T-cell (primary cell): Measurements from ENCODE around the gene RBM15. TPM values are rescaled to one million over a fixed set of nuclear protein-coding genes. Genes with fewer than 3 reads are reported as not detected.

ENCODE experiments used
- ATAC-seq, 4 experiments: fragments of 200-7000 bp in 3 of 4; fragments of 150-1000 bp in 1 of 4; cut with Tn5 transposase; replicated peaks in 1 of 4; 1 replicate in 3 of 4; 2 replicates in 1 of 4; pipeline ENCODE4 v1.10.0; 2021; ENCODE audit warnings: moderate library complexity in 3 of 4, mild to moderate bottlenecking in 2 of 4, moderate number of reproducible peaks in 1 of 4
- CTCF ChIA-PET, 2 donors: fragments of 300-600 bp; sonication (Branson Sonifier 250); formaldehyde crosslinking; loops; one replicate each; lab custom pipeline; 2022; ENCODE audit warnings: antibody characterized with exemption in 2 of 2; lab: Charles Lee
- POLR2A ChIA-PET, 2 donors: fragments of 300-600 bp; sonication (Branson Sonifier 250); formaldehyde crosslinking; loops; one replicate each; lab custom pipeline; 2022; ENCODE audit warnings: antibody characterized with exemption in 2 of 2; lab: Charles Lee
- DNase-seq, 35 experiments: peaks; one replicate each; pipeline versions ENCODE4 v3.0.0 to v3.0.0-alpha.2; 2013 to 2023
- H3K27ac ChIP-seq: one replicate; pipeline ENCODE4 v1.5.1; 2013; ENCODE audit warnings: low read length
- H3K27me3 ChIP-seq, 2 experiments: replicated peaks in 1 of 2; 1 replicate in 1 of 2; 2 replicates in 1 of 2; pipeline versions ENCODE4 v1.6.1 to v1.7.0; 2013; ENCODE audit warnings: low read length in 1 of 2, mixed read lengths in 1 of 2; ENCODE audit not compliant: control insufficient read depth in 2 of 2, insufficient read depth in 2 of 2; ENCODE audit errors: extremely low read depth in 1 of 2
- H3K36me3 ChIP-seq, 2 donors: 1 replicate in 1 of 2; 2 replicates in 1 of 2; pipeline versions ENCODE4 v1.6.1 to v1.7.0; 2013; ENCODE audit warnings: low read length in 1 of 2; ENCODE audit not compliant: control insufficient read depth in 2 of 2, insufficient read depth in 1 of 2; ENCODE audit errors: extremely low read depth in 1 of 2
- H3K4me1 ChIP-seq, 2 experiments: 1 replicate in 1 of 2; 2 replicates in 1 of 2; pipeline versions ENCODE4 v1.6.1 to v1.7.0; 2013; ENCODE audit warnings: low read length in 2 of 2, mixed read lengths in 1 of 2; ENCODE audit not compliant: insufficient read depth in 2 of 2, control insufficient read depth in 1 of 2; ENCODE audit errors: extremely low read depth in 1 of 2
- H3K4me3 ChIP-seq, 2 donors: 1 replicate in 1 of 2; 2 replicates in 1 of 2; pipeline versions ENCODE4 v1.5.1 to v1.7.0; 2013; ENCODE audit warnings: mild to moderate bottlenecking in 2 of 2, low read length in 1 of 2, moderate library complexity in 1 of 2; ENCODE audit not compliant: control insufficient read depth in 1 of 2; ENCODE audit errors: extremely low read depth in 1 of 2
- H3K9me3 ChIP-seq: 2 replicates; pipeline ENCODE4 v1.7.0; 2013
- H3K27ac Mint-ChIP-seq, 2 donors: one replicate each; pipeline ENCODE4 v1.8.0; 2020 to 2021; ENCODE audit warnings: mild to moderate bottlenecking in 2 of 2, mixed read lengths in 2 of 2
- H3K27me3 Mint-ChIP-seq, 2 donors: one replicate each; pipeline ENCODE4 v1.8.0; 2021 to 2022; ENCODE audit warnings: mixed read lengths in 2 of 2
- H3K36me3 Mint-ChIP-seq: one replicate; pipeline ENCODE4 v1.8.0; 2021; ENCODE audit warnings: mixed read lengths
- H3K4me1 Mint-ChIP-seq, 3 donors: one replicate each; pipeline ENCODE4 v1.8.0; 2020 to 2022; ENCODE audit warnings: mixed read lengths in 3 of 3, mild to moderate bottlenecking in 1 of 3
- H3K4me3 Mint-ChIP-seq, 3 donors: one replicate each; pipeline ENCODE4 v1.8.0; 2020 to 2022; ENCODE audit warnings: mild to moderate bottlenecking in 3 of 3, mixed read lengths in 3 of 3, moderate library complexity in 3 of 3
- H3K9me3 Mint-ChIP-seq, 3 donors: one replicate each; pipeline ENCODE4 v1.8.0; 2020 to 2022; ENCODE audit warnings: mixed read lengths in 3 of 3
- WGBS: methylation state at CpG from one replicate; pipeline ENCODE4 v1.1.5; 2013; ENCODE audit warnings: missing lambda C conversion rate; ENCODE audit not compliant: insufficient coverage; 5-methylcytosine and 5-hydroxymethylcytosine counted together
- total RNA-seq, 35 experiments: library from RNA in 6 of 35; stranded (reverse) in 6 of 35; fragments of 120-200 nt in 1 of 35; gene quantifications; one replicate each; pipeline versions ENCODE4 v1.2.1 to v1.2.4 and lab custom pipeline; 2013 to 2026

Gene RBM15
- total RNA-seq, 5 donors from 2014 or later (not counting 1 experiment from before 2014, with no cell fraction given), result 41.1 to 46.0 (median 43.7) TPM

DNA sequence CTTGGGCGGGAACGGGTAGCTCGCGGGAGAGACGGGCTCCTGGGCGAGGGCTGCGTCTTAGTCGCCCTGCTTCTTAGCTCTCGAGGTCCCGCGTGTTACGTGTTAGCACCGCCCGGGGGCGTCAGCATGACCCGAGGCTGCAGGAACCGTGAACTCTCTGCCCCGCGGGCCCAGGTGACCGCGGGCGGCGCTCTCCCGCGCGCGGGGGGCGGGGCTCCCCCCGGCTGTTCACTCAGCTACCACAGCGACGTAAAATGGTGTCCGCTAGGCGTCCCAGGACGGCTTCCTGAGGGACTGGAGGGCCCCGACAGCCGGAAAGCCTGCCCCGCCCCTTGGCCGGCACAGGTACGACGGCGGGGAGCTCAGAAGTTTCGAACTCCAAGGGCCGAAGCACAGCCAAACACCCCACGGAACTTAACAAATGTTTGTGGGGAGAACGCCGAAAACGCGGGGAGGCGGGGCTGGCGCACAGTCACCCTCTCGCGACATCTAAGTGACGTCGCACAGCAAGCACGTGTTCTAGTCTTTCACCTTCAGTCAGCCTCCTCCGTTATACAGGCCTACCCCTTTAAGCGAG lies 780 bp upstream of the RBM15 start:
- DNase-seq, result peak; percentile 86 to 99 (median 93)
- Histone ChIP-seq H3K9me3 (no peaks in the 10 kb centered on the region), H3K4me1 (peaks cover 30 to 32% of the 10 kb centered on the region in 2 experiments), H3K27ac (peak overlapping the region; percentile 98), H3K4me3 (peak overlapping the region; percentile 98), H3K27me3 (no peaks in the 10 kb centered on the region), H3K36me3 (peaks cover 0 to 20% of the 10 kb centered on the region in 2 donors)
- Mint-ChIP-seq H3K27me3 (no peaks in the 10 kb centered on the region), H3K36me3 (peaks cover 19% of the 10 kb centered on the region), H3K9me3 (no peaks in the 10 kb centered on the region), H3K27ac (no peak overlapping the region), H3K4me1 (peaks cover 50 to 57% (median 51%) of the 10 kb centered on the region in 3 donors), H3K4me3 (no peak overlapping the region)
- ATAC-seq, result peak; percentile 76 to 80 (median 77)
- under 1% methylated on average over 51 of the region's 57 CpGs for WGBS
- CTCF ChIA-PET, result interaction anchor here (0.6 to 4.6 kb wide), 18 partner anchors 9 to 1377 kb away, joined by 3 to 47 read pairs (median 4); partner anchors contain the start of genes ELAPOR1 (in 1 of the 2), KCNC4 (in 1 of the 2) and LAMTOR5 (in 1 of the 2)
- POLR2A ChIA-PET, result interaction anchor here (0.7 to 2.1 kb wide), 6 partner anchors 10 to 778 kb away, joined by 3 to 5 read pairs (median 3); partner anchors contain the start of gene KCNC4 (in 1 of the 2)

DNA sequence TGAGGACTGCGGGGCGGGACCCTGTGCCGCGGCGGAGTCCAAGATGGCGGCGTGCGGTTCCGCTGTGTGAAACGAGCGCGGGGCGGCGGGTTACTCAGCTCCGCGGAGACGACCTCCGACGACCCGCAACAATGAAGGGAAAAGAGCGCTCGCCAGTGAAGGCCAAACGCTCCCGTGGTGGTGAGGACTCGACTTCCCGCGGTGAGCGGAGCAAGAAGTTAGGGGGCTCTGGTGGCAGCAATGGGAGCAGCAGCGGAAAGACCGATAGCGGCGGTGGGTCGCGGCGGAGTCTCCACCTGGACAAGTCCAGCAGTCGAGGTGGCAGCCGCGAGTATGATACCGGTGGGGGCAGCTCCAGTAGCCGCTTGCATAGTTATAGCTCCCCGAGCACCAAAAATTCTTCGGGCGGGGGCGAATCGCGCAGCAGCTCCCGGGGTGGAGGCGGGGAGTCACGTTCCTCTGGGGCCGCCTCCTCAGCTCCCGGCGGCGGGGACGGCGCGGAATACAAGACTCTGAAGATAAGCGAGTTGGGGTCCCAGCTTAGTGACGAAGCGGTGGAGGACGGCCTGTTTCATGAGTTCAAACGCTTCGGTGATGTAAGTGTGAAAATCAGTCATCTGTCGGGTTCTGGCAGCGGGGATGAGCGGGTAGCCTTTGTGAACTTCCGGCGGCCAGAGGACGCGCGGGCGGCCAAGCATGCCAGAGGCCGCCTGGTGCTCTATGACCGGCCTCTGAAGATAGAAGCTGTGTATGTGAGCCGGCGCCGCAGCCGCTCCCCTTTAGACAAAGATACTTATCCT lies 430 bp downstream of the RBM15 start:
- CTCF ChIA-PET, result interaction anchor here (0.5 to 4.6 kb wide), 12 partner anchors 9 to 1226 kb away, joined by 3 to 47 read pairs (median 4); partner anchors contain the start of genes ELAPOR1 (in 1 of the 2), KCNC4 (in 1 of the 2) and LAMTOR5 (in 1 of the 2)
- Mint-ChIP-seq H3K27me3 (no peaks in the 10 kb centered on the region), H3K27ac (no peak overlapping the region), H3K36me3 (peaks cover 29% of the 10 kb centered on the region), H3K9me3 (no peaks in the 10 kb centered on the region), H3K4me3 (no peak overlapping the region), H3K4me1 (peaks cover 61 to 69% (median 63%) of the 10 kb centered on the region in 3 donors)
- Histone ChIP-seq H3K27ac (peak overlapping the region; percentile 98), H3K9me3 (no peaks in the 10 kb centered on the region), H3K4me1 (peaks cover 30 to 43% of the 10 kb centered on the region in 2 experiments), H3K36me3 (peaks cover 0 to 20% of the 10 kb centered on the region in 2 donors), H3K4me3 (peak overlapping the region; percentile 98), H3K27me3 (no peaks in the 10 kb centered on the region)
- peak in 27 of 35 experiments; percentile 27 to 69 (median 42) for DNase-seq
- under 1% methylated on average over 71 of the region's 77 CpGs for WGBS
- POLR2A ChIA-PET, result interaction anchor here (0.5 to 2.1 kb wide), 9 partner anchors 9 to 779 kb away, joined by 3 to 5 read pairs (median 3); partner anchors contain the start of gene KCNC4 (in 1 of the 2)
- ATAC-seq, result no peak

DNA sequence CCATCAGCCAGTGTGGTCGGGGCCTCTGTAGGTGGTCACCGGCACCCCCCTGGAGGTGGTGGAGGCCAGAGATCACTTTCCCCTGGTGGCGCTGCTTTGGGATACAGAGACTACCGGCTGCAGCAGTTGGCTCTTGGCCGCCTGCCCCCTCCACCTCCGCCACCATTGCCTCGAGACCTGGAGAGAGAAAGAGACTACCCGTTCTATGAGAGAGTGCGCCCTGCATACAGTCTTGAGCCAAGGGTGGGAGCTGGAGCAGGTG lies 961 bp downstream of the RBM15 start:
- H3K27me3 Mint-ChIP-seq, result no peaks in the 10 kb centered on the region
- Histone ChIP-seq H3K4me1 (peaks cover 30 to 47% of the 10 kb centered on the region in 2 experiments), H3K27ac (peak overlapping the region; percentile 98), H3K36me3 (peaks cover 0 to 23% of the 10 kb centered on the region in 2 donors), H3K9me3 (no peaks in the 10 kb centered on the region), H3K4me3 (peak overlapping the region; percentile 98), H3K27me3 (no peaks in the 10 kb centered on the region)
- no peak overlapping the region for H3K4me3 Mint-ChIP-seq
- no peaks in the 10 kb centered on the region for H3K9me3 Mint-ChIP-seq
- peak in 2 of 35 experiments; percentile 1 to 7 for DNase-seq
- H3K4me1 Mint-ChIP-seq, result peaks cover 65 to 72% (median 68%) of the 10 kb centered on the region in 3 donors
- CTCF ChIA-PET, result interaction anchor here in 1 of 2 donors (0.8 to 1.6 kb wide), 2 partner anchors 9 to 156 kb away, joined by 4 to 7 read pairs; no protein-coding TSS in a partner anchor
- no peak overlapping the region for H3K27ac Mint-ChIP-seq
- no peak for ATAC-seq
- peaks cover 29% of the 10 kb centered on the region for H3K36me3 Mint-ChIP-seq
- WGBS, result 8% methylated on average over 5 of the region's 9 CpGs
- POLR2A ChIA-PET, result interaction anchor here (0.7 to 1.5 kb wide), 3 partner anchors 8 to 44 kb away, joined by 3 read pairs; no protein-coding TSS in a partner anchor

DNA sequence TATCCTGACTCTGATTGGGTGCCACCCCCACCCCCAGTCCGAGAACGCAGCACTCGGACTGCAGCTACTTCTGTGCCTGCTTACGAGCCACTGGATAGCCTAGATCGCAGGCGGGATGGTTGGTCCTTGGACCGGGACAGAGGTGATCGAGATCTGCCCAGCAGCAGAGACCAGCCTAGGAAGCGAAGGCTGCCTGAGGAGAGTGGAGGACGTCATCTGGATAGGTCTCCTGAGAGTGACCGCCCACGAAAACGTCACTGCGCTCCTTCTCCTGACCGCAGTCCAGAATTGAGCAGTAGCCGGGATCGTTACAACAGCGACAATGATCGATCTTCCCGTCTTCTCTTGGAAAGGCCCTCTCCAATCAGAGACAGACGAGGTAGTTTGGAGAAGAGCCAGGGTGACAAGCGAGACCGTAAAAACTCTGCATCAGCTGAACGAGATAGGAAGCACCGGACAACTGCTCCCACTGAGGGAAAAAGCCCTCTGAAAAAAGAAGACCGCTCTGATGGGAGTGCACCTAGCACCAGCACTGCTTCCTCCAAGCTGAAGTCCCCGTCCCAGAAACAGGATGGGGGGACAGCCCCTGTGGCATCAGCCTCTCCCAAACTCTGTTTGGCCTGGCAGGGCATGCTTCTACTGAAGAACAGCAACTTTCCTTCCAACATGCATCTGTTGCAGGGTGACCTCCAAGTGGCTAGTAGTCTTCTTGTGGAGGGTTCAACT lies 2.1 kb downstream of the RBM15 start:
- no peaks in the 10 kb centered on the region for H3K9me3 Mint-ChIP-seq
- peak overlapping the region in 1 of 2 donors; percentile 64 for H3K4me3 ChIP-seq
- ChIA-PET CTCF (interaction anchor here in 1 of 2 donors (1.4 kb wide), 1 partner anchor 134 kb away, joined by 7 read pairs; no protein-coding TSS in a partner anchor), POLR2A (interaction anchor here in 1 of 2 donors (1.3 kb wide), 1 partner anchor 10 kb away, joined by 3 read pairs; no protein-coding TSS in a partner anchor)
- peaks cover 30 to 53% of the 10 kb centered on the region in 2 experiments for H3K4me1 ChIP-seq
- H3K36me3 ChIP-seq, result peaks cover 0 to 23% of the 10 kb centered on the region in 2 donors
- H3K27ac Mint-ChIP-seq, result no peak overlapping the region
- no peak for ATAC-seq
- H3K27me3 ChIP-seq, result no peaks in the 10 kb centered on the region
- DNase-seq, result no peak
- H3K36me3 Mint-ChIP-seq, result peaks cover 38% of the 10 kb centered on the region
- no peaks in the 10 kb centered on the region for H3K9me3 ChIP-seq
- H3K4me1 Mint-ChIP-seq, result peaks cover 74 to 80% (median 77%) of the 10 kb centered on the region in 3 donors
- peak overlapping the region in 1 of 3 donors; percentile 70 for H3K4me3 Mint-ChIP-seq
- no peaks in the 10 kb centered on the region for H3K27me3 Mint-ChIP-seq
- WGBS, result 84% methylated on average over 26 of the region's 27 CpGs
- H3K27ac ChIP-seq, result no peak overlapping the region

DNA sequence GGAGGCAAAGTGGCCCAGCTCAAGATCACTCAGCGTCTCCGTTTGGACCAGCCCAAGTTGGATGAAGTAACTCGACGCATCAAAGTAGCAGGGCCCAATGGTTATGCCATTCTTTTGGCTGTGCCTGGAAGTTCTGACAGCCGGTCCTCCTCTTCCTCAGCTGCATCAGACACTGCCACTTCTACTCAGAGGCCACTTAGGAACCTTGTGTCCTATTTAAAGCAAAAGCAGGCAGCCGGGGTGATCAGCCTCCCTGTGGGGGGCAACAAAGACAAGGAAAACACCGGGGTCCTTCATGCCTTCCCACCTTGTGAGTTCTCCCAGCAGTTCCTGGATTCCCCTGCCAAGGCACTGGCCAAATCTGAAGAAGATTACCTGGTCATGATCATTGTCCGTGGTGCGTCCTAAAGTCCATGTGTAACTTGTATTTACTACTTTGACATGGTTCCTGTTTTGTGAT lies 2.7 kb downstream of the RBM15 start:
- peaks cover 44% of the 10 kb centered on the region for H3K36me3 Mint-ChIP-seq
- H3K27me3 ChIP-seq, result no peaks in the 10 kb centered on the region
- 52% methylated on average over 6 of the region's 9 CpGs for WGBS
- no peaks in the 10 kb centered on the region for H3K9me3 Mint-ChIP-seq
- H3K9me3 ChIP-seq, result no peaks in the 10 kb centered on the region
- no peak overlapping the region for H3K27ac ChIP-seq
- ChIA-PET POLR2A (interaction anchor here in 1 of 2 donors (1.3 kb wide), 1 partner anchor 9 kb away, joined by 3 read pairs; no protein-coding TSS in a partner anchor), CTCF (interaction anchor here (0.6 to 1.4 kb wide), 4 partner anchors 70 to 154 kb away, joined by 3 to 7 read pairs (median 4); no protein-coding TSS in a partner anchor)
- peaks cover 35 to 53% of the 10 kb centered on the region in 2 experiments for H3K4me1 ChIP-seq
- peaks cover 0 to 27% of the 10 kb centered on the region in 2 donors for H3K36me3 ChIP-seq
- no peaks in the 10 kb centered on the region for H3K27me3 Mint-ChIP-seq
- ATAC-seq (no peak), DNase-seq (no peak)
- peaks cover 74 to 80% (median 77%) of the 10 kb centered on the region in 3 donors for H3K4me1 Mint-ChIP-seq
- H3K4me3 Mint-ChIP-seq, result peak overlapping the region in 1 of 3 donors; percentile 70
- peak overlapping the region in 1 of 2 donors; percentile 64 for H3K4me3 ChIP-seq
- no peak overlapping the region for H3K27ac Mint-ChIP-seq
